Measurements from ENCODE around the gene RELB. TPM values are rescaled to one million over a fixed set of nuclear protein-coding genes. Genes with fewer than 3 reads are reported as not detected.

Gene RELB
- total RNA-seq, 4 donors from 2014 or later = 8.1 to 15.1 (median 11.7) TPM

GRCh38 chr19:45059258-45059965, 58.1 kb downstream of the RELB start:
- intact Hi-C loops (cut with DNase I; ENCODE audit: low total_unique reads) = no loop called here
- peak; percentile 70 to 93 for DNase-seq (ENCODE audit: low spot score in 2 of 2)
- no peak overlapping the region for H3K4me3 ChIP-seq (ENCODE audit: low read depth, poor library complexity, severe bottlenecking)
- WGBS, 2 donors = 56 to 63% methylated on average over 14 to 15 of the region's 16 CpGs
- TF ChIP-seq POLR2A (IDR thresholded peaks at IDR 0.05) = no peak
- TF ChIP-seq, protein P1, sequence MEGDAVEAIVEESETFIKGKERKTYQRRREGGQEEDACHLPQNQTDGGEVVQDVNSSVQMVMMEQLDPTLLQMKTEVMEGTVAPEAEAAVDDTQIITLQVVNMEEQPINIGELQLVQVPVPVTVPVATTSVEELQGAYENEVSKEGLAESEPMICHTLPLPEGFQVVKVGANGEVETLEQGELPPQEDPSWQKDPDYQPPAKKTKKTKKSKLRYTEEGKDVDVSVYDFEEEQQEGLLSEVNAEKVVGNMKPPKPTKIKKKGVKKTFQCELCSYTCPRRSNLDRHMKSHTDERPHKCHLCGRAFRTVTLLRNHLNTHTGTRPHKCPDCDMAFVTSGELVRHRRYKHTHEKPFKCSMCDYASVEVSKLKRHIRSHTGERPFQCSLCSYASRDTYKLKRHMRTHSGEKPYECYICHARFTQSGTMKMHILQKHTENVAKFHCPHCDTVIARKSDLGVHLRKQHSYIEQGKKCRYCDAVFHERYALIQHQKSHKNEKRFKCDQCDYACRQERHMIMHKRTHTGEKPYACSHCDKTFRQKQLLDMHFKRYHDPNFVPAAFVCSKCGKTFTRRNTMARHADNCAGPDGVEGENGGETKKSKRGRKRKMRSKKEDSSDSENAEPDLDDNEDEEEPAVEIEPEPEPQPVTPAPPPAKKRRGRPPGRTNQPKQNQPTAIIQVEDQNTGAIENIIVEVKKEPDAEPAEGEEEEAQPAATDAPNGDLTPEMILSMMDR (IDR thresholded peaks at IDR 0.05) = peak in 1 of 3 donors; percentile 28

GRCh38 chr19:45061965-45062364, 60.7 kb downstream of the RELB start:
- DNase-seq (ENCODE audit: low spot score in 2 of 2) = no peak
- TF ChIP-seq, protein P1 (IDR thresholded peaks at IDR 0.05) = no peak
- TF ChIP-seq POLR2A (IDR thresholded peaks at IDR 0.05) = no peak
- WGBS, 2 donors = 85 to 93% methylated on average over 4 of the region's 4 CpGs
- no peak overlapping the region for H3K4me3 ChIP-seq (ENCODE audit: low read depth, poor library complexity, severe bottlenecking)
- intact Hi-C loops (cut with DNase I; ENCODE audit: low total_unique reads) = no loop called here

- intact Hi-C loops (cut with DNase I; ENCODE audit: low total_unique reads) = no loop called here
- 96 to 97% methylated on average over 80 to 85 of the region's 85 CpGs for WGBS, 2 donors
- DNase-seq (ENCODE audit: low spot score in 2 of 2) = no peak
- no peak overlapping the region for H3K4me3 ChIP-seq (ENCODE audit: low read depth, poor library complexity, severe bottlenecking)
- no peak for TF ChIP-seq POLR2A (IDR thresholded peaks at IDR 0.05)
- TF ChIP-seq, protein P1 (IDR thresholded peaks at IDR 0.05) = no peak
Observed at GRCh38 chr19:45063851-45064801, 62.9 kb downstream of the RELB start.

- TF ChIP-seq, protein P1 (IDR thresholded peaks at IDR 0.05) = no peak
- no peak for TF ChIP-seq POLR2A (IDR thresholded peaks at IDR 0.05)
- WGBS, 2 donors = 91 to 94% methylated on average over 23 to 36 of the region's 38 CpGs
- no peak overlapping the region for H3K4me3 ChIP-seq (ENCODE audit: low read depth, poor library complexity, severe bottlenecking)
- no peak for DNase-seq (ENCODE audit: low spot score in 2 of 2)
- intact Hi-C loops (cut with DNase I; ENCODE audit: low total_unique reads) = no loop called here
Observed at GRCh38 chr19:45066921-45067661, 65.8 kb downstream of the RELB start.

- H3K4me3 ChIP-seq (ENCODE audit: low read depth, poor library complexity, severe bottlenecking) = no peak overlapping the region
- DNase-seq (ENCODE audit: low spot score in 2 of 2) = no peak
- intact Hi-C loops (cut with DNase I; ENCODE audit: low total_unique reads) = no loop called here
- no peak for TF ChIP-seq POLR2A (IDR thresholded peaks at IDR 0.05)
- TF ChIP-seq, protein P1 (IDR thresholded peaks at IDR 0.05) = no peak
- 68 to 80% methylated on average over 8 to 9 of the region's 10 CpGs for WGBS, 2 donors
Observed at GRCh38 chr19:45068041-45068440, 66.8 kb downstream of the RELB start.
